Hepatocyte (in vitro differentiated cells): ENCODE results near the gene SMC6. TPM values are rescaled to one million over a fixed set of nuclear protein-coding genes. Genes with fewer than 3 reads are reported as not detected.

Experiments used
- DNase-seq: peaks from one replicate; pipeline ENCODE4 v3.0.0-alpha.2; 2016; ENCODE audit warnings: low spot score
- H2AFZ ChIP-seq: fragments of 200-600 bp; sonication (generic); 2 replicates; pipeline ENCODE4 v1.6.0; 2016; ENCODE audit warnings: antibody characterized with exemption, mild to moderate bottlenecking
- H3K27ac ChIP-seq: fragments of 200-600 bp; sonication (generic); 2 replicates; pipeline ENCODE4 v1.5.1; 2016; ENCODE audit warnings: mild to moderate bottlenecking
- H3K27me3 ChIP-seq: fragments of 200-600 bp; sonication (generic); 2 replicates; pipeline ENCODE4 v1.6.1; 2016
- H3K36me3 ChIP-seq: fragments of 200-600 bp; sonication (generic); replicated peaks from 2 replicates; pipeline ENCODE4 v1.5.1; 2016; ENCODE audit warnings: low read depth; ENCODE audit not compliant: insufficient read depth
- H3K4me1 ChIP-seq: fragments of 200-600 bp; sonication (generic); 2 replicates; pipeline ENCODE4 v1.5.1; 2016; ENCODE audit warnings: mild to moderate bottlenecking, moderate library complexity; ENCODE audit not compliant: insufficient read depth
- H3K4me2 ChIP-seq: fragments of 200-600 bp; sonication (generic); 2 replicates; pipeline ENCODE4 v1.6.0; 2016
- H3K4me3 ChIP-seq: fragments of 200-600 bp; sonication (generic); 2 replicates; pipeline ENCODE4 v1.5.1; 2016; ENCODE audit warnings: mild to moderate bottlenecking
- H3K79me2 ChIP-seq: fragments of 200-600 bp; sonication (generic); 2 replicates; pipeline ENCODE4 v1.6.0; 2017; ENCODE audit warnings: mild to moderate bottlenecking
- H3K9me2 ChIP-seq: fragments of 200-600 bp; sonication (generic); replicated peaks from 2 replicates; pipeline ENCODE4 v1.6.0; 2017; ENCODE audit warnings: mild to moderate bottlenecking; ENCODE audit not compliant: insufficient read depth
- H3K9me3 ChIP-seq: fragments of 200-600 bp; sonication (generic); 2 replicates; pipeline ENCODE4 v1.5.1; 2016; ENCODE audit warnings: low read depth, mild to moderate bottlenecking
- H4K20me1 ChIP-seq: fragments of 200-600 bp; sonication (generic); 2 replicates; pipeline ENCODE4 v1.6.0; 2016; ENCODE audit warnings: mild to moderate bottlenecking; ENCODE audit not compliant: insufficient read depth, poor library complexity, severe bottlenecking
- CTCF ChIP-seq: fragments of 200-600 bp; sonication (generic); IDR thresholded peaks from 2 replicates; pipeline ENCODE4 v1.5.1; 2016; ENCODE audit warnings: antibody characterized with exemption, mild to moderate bottlenecking; ENCODE audit not compliant: poor library complexity
- EZH2 ChIP-seq: fragments of 200-600 bp; sonication (generic); IDR thresholded peaks from 2 replicates; pipeline ENCODE4 v1.6.1; 2016; ENCODE audit warnings: antibody characterized with exemption, mild to moderate bottlenecking, borderline replicate concordance
- EZH2phosphoT487 ChIP-seq: fragments of 200-600 bp; sonication (generic); IDR thresholded peaks from one replicate; pipeline ENCODE4 v1.6.1; 2018; ENCODE audit warnings: antibody characterized with exemption, mild to moderate bottlenecking, low read depth, moderate library complexity; ENCODE audit not compliant: unreplicated experiment, severe bottlenecking
- WGBS: methylation state at CpG from one replicate; pipeline ENCODE4 v1.1.6; 2016; ENCODE audit warnings: low lambda C conversion rate; ENCODE audit errors: missing lambda C conversion rate; 5-methylcytosine and 5-hydroxymethylcytosine counted together
- polyA plus RNA-seq: library from polyadenylated mRNA; unstranded; fragments of >200 nt; fragmentation: Nextera tagmentation; extraction: Ambion mirVana; gene quantifications from 2 replicates; pipeline ENCODE4 v1.2.1, GENCODE V29; 2016
- total RNA-seq: library from RNA; depleted of rRNA; stranded (reverse); fragments of >200 nt; gene quantifications from 2 replicates; pipeline ENCODE4 v1.2.3, GENCODE V29; 2014

The SMC6 gene
- total and polyA plus RNA-seq, 2 experiments from 2014 or later, result 8.9 to 13.4 TPM

GRCh38 chr2:17736989-17737388 is 16.6 kb downstream of the SMC6 start:
- no peak for TF ChIP-seq EZH2
- TF ChIP-seq CTCF, result no peak
- no peak for TF ChIP-seq EZH2phosphoT487

DNA sequence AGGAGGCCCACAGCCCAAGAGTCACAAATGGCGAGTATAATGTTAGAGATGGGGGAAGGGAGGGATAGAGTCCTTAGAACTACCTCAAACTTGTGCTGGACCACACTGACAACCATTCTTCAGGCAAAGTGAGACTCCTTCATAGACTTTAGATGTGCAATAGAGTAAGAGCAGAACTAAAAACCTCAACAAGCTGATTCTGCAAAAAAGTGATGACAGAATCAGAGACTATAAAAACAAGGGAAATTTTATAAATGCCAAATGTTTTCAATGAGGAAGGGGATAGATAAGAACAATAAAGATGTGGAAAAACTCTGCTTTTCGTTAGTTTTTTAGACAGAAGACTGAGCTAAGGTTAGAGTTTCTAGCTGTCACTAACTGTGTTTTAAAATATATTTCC is 17.7 kb downstream of the SMC6 start:
- Histone ChIP-seq H3K4me2 (no peak overlapping the region), H3K27me3 (no peaks in the 10 kb centered on the region), H3K79me2 (no peaks in the 10 kb centered on the region), H3K36me3 (no peaks in the 10 kb centered on the region), H3K4me3 (no peak overlapping the region), H2AFZ (no peak overlapping the region), H3K9me2 (no peaks in the 10 kb centered on the region), H4K20me1 (no peaks in the 10 kb centered on the region), H3K27ac (no peak overlapping the region), H3K9me3 (no peaks in the 10 kb centered on the region), H3K4me1 (no peaks in the 10 kb centered on the region)
- no peak for DNase-seq
- WGBS, result 90% methylated on average over 2 of the region's 2 CpGs
- TF ChIP-seq CTCF (no peak), EZH2 (no peak), EZH2phosphoT487 (no peak)

More at GRCh38 chr2:17736989-17737388, 16.6 kb downstream of the SMC6 start:
- 100% methylated on average over 1 of the region's 1 CpG for WGBS
- no peaks in the 10 kb centered on the region for H3K9me3 ChIP-seq
- no peak overlapping the region for H3K4me2 ChIP-seq
- H3K36me3 ChIP-seq, result no peaks in the 10 kb centered on the region
- no peak for DNase-seq
- H3K27me3 ChIP-seq, result no peaks in the 10 kb centered on the region
- no peak overlapping the region for H3K27ac ChIP-seq
- no peaks in the 10 kb centered on the region for H3K4me1 ChIP-seq
- H2AFZ ChIP-seq, result no peak overlapping the region
- H3K79me2 ChIP-seq, result no peaks in the 10 kb centered on the region
- H4K20me1 ChIP-seq, result no peaks in the 10 kb centered on the region
- H3K4me3 ChIP-seq, result no peak overlapping the region
- H3K9me2 ChIP-seq, result no peaks in the 10 kb centered on the region

DNA sequence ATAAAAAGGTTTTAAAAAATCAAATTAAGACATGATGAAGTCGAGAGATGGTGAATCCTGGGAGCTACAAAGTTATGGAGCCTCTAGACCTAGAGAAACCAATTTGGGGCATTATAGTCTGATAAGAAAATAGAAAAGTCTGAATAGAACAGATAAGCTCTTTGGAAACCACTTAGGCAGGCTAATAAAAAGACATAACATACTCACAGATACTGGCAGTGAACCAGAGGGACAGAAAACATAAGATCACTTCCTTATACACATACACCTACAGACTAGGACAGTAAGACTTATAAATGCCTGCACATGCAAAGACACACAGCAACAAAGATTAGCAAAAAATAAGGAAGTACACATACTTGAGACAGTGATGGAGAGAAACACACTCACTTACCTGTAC is 20.0 kb downstream of the SMC6 start:
- Histone ChIP-seq H2AFZ (no peak overlapping the region), H3K4me1 (no peaks in the 10 kb centered on the region), H3K27ac (no peak overlapping the region), H3K79me2 (no peaks in the 10 kb centered on the region), H3K36me3 (no peaks in the 10 kb centered on the region), H4K20me1 (no peaks in the 10 kb centered on the region), H3K9me3 (no peaks in the 10 kb centered on the region), H3K27me3 (no peaks in the 10 kb centered on the region), H3K4me3 (no peak overlapping the region), H3K9me2 (no peaks in the 10 kb centered on the region), H3K4me2 (no peak overlapping the region)
- no peak for TF ChIP-seq EZH2phosphoT487
- no peak for TF ChIP-seq CTCF
- no peak for DNase-seq
- WGBS, result 69% methylated on average over 1 of the region's 1 CpG

DNA sequence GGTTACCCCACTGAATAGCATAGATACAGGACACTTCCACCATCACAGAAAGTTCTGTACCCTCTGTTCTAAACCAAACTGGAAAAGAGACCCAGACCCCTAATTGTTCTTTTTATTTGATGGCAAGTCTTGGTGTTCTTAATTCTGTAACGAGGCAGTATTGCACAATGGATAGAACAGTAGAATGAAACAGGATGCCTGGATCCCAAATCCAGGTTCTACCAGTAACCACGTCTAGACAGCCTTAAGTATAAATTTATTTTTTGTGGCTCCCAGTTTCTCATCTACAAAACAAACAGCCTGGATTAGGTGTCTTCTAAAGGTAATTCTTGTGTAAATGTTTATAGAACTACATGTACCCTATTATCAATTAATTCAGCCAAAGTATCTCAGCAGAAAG is 23.7 kb downstream of the SMC6 start:
- no peaks in the 10 kb centered on the region for H3K27me3 ChIP-seq
- no peaks in the 10 kb centered on the region for H3K36me3 ChIP-seq
- WGBS, result 91% methylated on average over 2 of the region's 2 CpGs
- no peak overlapping the region for H3K27ac ChIP-seq
- no peaks in the 10 kb centered on the region for H3K9me2 ChIP-seq
- TF ChIP-seq CTCF (no peak), EZH2phosphoT487 (no peak), EZH2 (no peak)
- H3K79me2 ChIP-seq, result no peaks in the 10 kb centered on the region
- H2AFZ ChIP-seq, result no peak overlapping the region
- no peak overlapping the region for H3K4me3 ChIP-seq
- no peak for DNase-seq
- H3K4me1 ChIP-seq, result no peaks in the 10 kb centered on the region
- no peaks in the 10 kb centered on the region for H3K9me3 ChIP-seq
- no peak overlapping the region for H3K4me2 ChIP-seq
- H4K20me1 ChIP-seq, result no peaks in the 10 kb centered on the region
